ENCODE results near the gene TNFRSF19.

GRCh38 chr13:23620613-23621315 is 50.6 kb downstream of the TNFRSF19 start:
- TF ChIP-seq POLR2A (IDR thresholded peaks at IDR 0.05) (no peak), CTCF (IDR thresholded peaks at IDR 0.05) (no peak)

All from testis (tissue), 2 donors.